IMR-90 (cell line): ENCODE measurements around the gene POLR3GL.

Source experiments
- BHLHE40 ChIP-seq: fragments of 150-350 bp; IDR thresholded peaks from 2 replicates; pipeline ENCODE4 v1.6.1; 2016; ENCODE audit warnings: mild to moderate bottlenecking, low read depth, low read length
- CEBPB ChIP-seq: IDR thresholded peaks from 2 replicates; pipeline ENCODE4 v1.6.1; 2012; ENCODE audit warnings: low read depth, low read length, improper control_type of control experiment
- CHD1 ChIP-seq: IDR thresholded peaks from 2 replicates; pipeline ENCODE4 v1.6.1; 2012; ENCODE audit warnings: low read depth, low read length, improper control_type of control experiment
- FOS ChIP-seq: fragments of 150-350 bp; IDR thresholded peaks from 2 replicates; pipeline ENCODE4 v1.6.1; 2016; ENCODE audit warnings: low read depth, low read length
- MAZ ChIP-seq: IDR thresholded peaks from 2 replicates; pipeline ENCODE4 v1.6.1; 2012; ENCODE audit warnings: low read depth, mild to moderate bottlenecking, low read length, improper control_type of control experiment, moderate library complexity, borderline replicate concordance
- POLR2A ChIP-seq: IDR thresholded peaks from 2 replicates; pipeline ENCODE4 v1.6.1; 2012; ENCODE audit warnings: mild to moderate bottlenecking, low read depth, low read length
- RAD21 ChIP-seq: IDR thresholded peaks from 2 replicates; pipeline ENCODE4 v1.6.1; 2012; ENCODE audit warnings: low read length, improper control_type of control experiment
- RCOR1 ChIP-seq: IDR thresholded peaks from 2 replicates; pipeline ENCODE4 v1.6.1; 2012; ENCODE audit warnings: mild to moderate bottlenecking, low read length, improper control_type of control experiment; ENCODE audit not compliant: insufficient replicate concordance
- RFX5 ChIP-seq: IDR thresholded peaks from 2 replicates; pipeline ENCODE4 v1.8.0; 2012; ENCODE audit warnings: low read depth, mild to moderate bottlenecking, low read length, moderate library complexity
- TF ChIP-seq, protein P1 (sequence below): conservative IDR thresholded peaks from 2 replicates; pipeline ENCODE4 v1.5.1; 2012; ENCODE audit warnings: mild to moderate bottlenecking, low read depth, low read length, improper control_type of control experiment
- TF ChIP-seq, protein P2 (sequence below): fragments of 150-350 bp; IDR thresholded peaks from 2 replicates; pipeline ENCODE4 v1.6.1; 2017; ENCODE audit warnings: mild to moderate bottlenecking, antibody characterized with exemption, low read length, low read depth

DNA sequence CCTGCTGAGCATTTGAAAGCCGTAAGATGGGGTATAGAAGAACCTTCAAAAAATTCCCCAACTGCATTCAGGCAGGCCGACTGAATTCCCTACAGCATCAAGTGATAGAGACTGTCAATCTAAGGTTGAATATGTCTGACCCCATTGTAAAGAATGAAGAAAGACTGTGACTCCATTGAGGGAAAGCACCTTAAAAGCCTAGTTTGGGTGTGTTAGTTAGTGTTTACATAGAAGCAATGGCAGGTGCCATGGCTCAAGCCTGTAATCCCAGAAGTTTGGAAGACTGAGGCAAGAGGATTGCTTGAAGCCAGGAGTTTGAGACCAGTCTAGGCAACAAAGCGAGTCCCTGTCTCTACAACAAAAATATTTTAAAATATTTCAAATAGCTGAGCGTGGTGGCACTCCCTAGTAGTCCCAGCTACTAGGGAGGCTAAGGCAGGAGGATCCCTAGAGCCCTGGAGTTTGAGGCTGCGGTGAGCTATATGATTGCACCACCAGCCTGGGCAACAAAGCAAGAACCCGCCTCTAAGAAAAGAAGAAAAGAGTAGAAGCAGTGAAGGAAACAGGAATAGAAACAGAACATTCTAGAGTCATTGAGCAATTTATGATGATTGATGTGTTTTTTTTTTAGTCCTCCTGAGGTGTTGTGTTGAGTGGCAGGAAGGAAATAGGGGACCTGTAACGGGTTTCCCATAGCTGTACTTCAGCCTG, 15.4 kb downstream of the POLR3GL start:
- TF ChIP-seq, protein P1, sequence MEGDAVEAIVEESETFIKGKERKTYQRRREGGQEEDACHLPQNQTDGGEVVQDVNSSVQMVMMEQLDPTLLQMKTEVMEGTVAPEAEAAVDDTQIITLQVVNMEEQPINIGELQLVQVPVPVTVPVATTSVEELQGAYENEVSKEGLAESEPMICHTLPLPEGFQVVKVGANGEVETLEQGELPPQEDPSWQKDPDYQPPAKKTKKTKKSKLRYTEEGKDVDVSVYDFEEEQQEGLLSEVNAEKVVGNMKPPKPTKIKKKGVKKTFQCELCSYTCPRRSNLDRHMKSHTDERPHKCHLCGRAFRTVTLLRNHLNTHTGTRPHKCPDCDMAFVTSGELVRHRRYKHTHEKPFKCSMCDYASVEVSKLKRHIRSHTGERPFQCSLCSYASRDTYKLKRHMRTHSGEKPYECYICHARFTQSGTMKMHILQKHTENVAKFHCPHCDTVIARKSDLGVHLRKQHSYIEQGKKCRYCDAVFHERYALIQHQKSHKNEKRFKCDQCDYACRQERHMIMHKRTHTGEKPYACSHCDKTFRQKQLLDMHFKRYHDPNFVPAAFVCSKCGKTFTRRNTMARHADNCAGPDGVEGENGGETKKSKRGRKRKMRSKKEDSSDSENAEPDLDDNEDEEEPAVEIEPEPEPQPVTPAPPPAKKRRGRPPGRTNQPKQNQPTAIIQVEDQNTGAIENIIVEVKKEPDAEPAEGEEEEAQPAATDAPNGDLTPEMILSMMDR, result no peak
- no peak for TF ChIP-seq CHD1
- no peak for TF ChIP-seq RFX5
- TF ChIP-seq RAD21, result 0 out of 2 replicates have a peak, but pooled peaks have one; percentile 10
- TF ChIP-seq FOS, result no peak
- TF ChIP-seq POLR2A, result no peak
- TF ChIP-seq CEBPB, result no peak
- TF ChIP-seq MAZ, result no peak
- TF ChIP-seq RCOR1, result no peak
- TF ChIP-seq, protein P2, sequence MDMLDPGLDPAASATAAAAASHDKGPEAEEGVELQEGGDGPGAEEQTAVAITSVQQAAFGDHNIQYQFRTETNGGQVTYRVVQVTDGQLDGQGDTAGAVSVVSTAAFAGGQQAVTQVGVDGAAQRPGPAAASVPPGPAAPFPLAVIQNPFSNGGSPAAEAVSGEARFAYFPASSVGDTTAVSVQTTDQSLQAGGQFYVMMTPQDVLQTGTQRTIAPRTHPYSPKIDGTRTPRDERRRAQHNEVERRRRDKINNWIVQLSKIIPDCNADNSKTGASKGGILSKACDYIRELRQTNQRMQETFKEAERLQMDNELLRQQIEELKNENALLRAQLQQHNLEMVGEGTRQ, result no peak
- no peak for TF ChIP-seq BHLHE40
